IMR-90 (cell line): ENCODE results near the gene ZNF532. TPM values are rescaled to one million over a fixed set of nuclear protein-coding genes. Genes with fewer than 3 reads are reported as not detected.
"Not testable (repeated sequence)": the region's sequence is repeated elsewhere in the genome, so short reads cannot be mapped to it uniquely, and the experiment has no call there.

Experiments used
- ATAC-seq: fragments of 200-7000 bp; cut with Tn5 transposase; 2 replicates; pipeline ENCODE4 v1.9.1; 2020; ENCODE audit warnings: low read depth, mild to moderate bottlenecking, moderate library complexity
- BruUV-seq: library from RNA; stranded (reverse); fragments of 400-500 nt; replicated peaks from 2 replicates; lab custom pipeline; 2021; lab: Mats Ljungman, UMichigan
- CTCF ChIA-PET: fragments of 300-600 bp; formaldehyde crosslinking; extraction: SDS; loops from one replicate; lab custom pipeline; 2021; ENCODE audit warnings: antibody characterized with exemption; lab: Yijun Ruan, JAX
- POLR2A ChIA-PET: fragments of 300-600 bp; sonication (Branson Sonifier 250); formaldehyde crosslinking; loops from one replicate; lab custom pipeline; 2022; ENCODE audit warnings: antibody characterized with exemption; ENCODE audit not compliant: unreplicated experiment; lab: Charles Lee
- DNase-seq: peaks from one replicate; pipeline ENCODE4 v3.0.0; 2013
- H2AFZ ChIP-seq: replicated peaks from 2 replicates; pipeline ENCODE3; 2013; ENCODE audit warnings: low read length, mild to moderate bottlenecking; ENCODE audit not compliant: poor library complexity
- H2AK5ac ChIP-seq: 2 replicates; pipeline ENCODE4 v1.6.1; 2013; ENCODE audit warnings: low read depth, low read length, inconsistent platforms
- H2AK9ac ChIP-seq: replicated peaks from 2 replicates; pipeline ENCODE3; 2013; ENCODE audit warnings: mild to moderate bottlenecking, low read depth, low read length, moderate library complexity; ENCODE audit not compliant: poor library complexity
- H2BK120ac ChIP-seq: 2 replicates; pipeline ENCODE4 v1.6.1; 2013; ENCODE audit warnings: low read depth, low read length, inconsistent platforms
- H2BK15ac ChIP-seq: 3 replicates; pipeline ENCODE4 v1.6.1; 2013; ENCODE audit warnings: low read depth, low read length, inconsistent platforms
- H2BK20ac ChIP-seq: 2 replicates; pipeline ENCODE4 v1.6.1; 2013; ENCODE audit warnings: low read depth, mild to moderate bottlenecking, inconsistent platforms, low read length, moderate library complexity
- H2BK5ac ChIP-seq: 2 replicates; pipeline ENCODE4 v1.6.1; 2013; ENCODE audit warnings: mild to moderate bottlenecking, low read depth, low read length, inconsistent platforms; ENCODE audit not compliant: poor library complexity, severe bottlenecking
- H3K14ac ChIP-seq: replicated peaks from 2 replicates; pipeline ENCODE4 v1.6.1; 2013; ENCODE audit warnings: low read depth, low read length, inconsistent platforms
- H3K18ac ChIP-seq: 2 replicates; pipeline ENCODE4 v1.6.1; 2013; ENCODE audit warnings: low read depth, low read length, control low read depth
- H3K23ac ChIP-seq: 2 replicates; pipeline ENCODE4 v1.6.1; 2013; ENCODE audit warnings: low read depth, low read length, inconsistent platforms
- H3K27ac ChIP-seq: 2 replicates; pipeline ENCODE4 v1.5.1; 2013; ENCODE audit warnings: mild to moderate bottlenecking, control low read depth, low read length; ENCODE audit not compliant: insufficient read depth
- H3K27me3 ChIP-seq: 2 replicates; pipeline ENCODE4 v1.6.1; 2013; ENCODE audit warnings: low read length; ENCODE audit not compliant: control insufficient read depth, insufficient read depth
- H3K36me3 ChIP-seq: 2 replicates; pipeline ENCODE4 v1.6.1; 2013; ENCODE audit warnings: low read length, mixed read lengths; ENCODE audit not compliant: control insufficient read depth, insufficient read depth
- H3K4ac ChIP-seq: 2 replicates; pipeline ENCODE4 v1.6.1; 2013; ENCODE audit warnings: low read depth, low read length, inconsistent platforms
- H3K4me1 ChIP-seq: 2 replicates; pipeline ENCODE4 v1.6.1; 2013; ENCODE audit warnings: low read length, mixed read lengths; ENCODE audit not compliant: control insufficient read depth, insufficient read depth
- H3K4me2 ChIP-seq: 2 replicates; pipeline ENCODE4 v1.6.1; 2013; ENCODE audit warnings: low read depth, mild to moderate bottlenecking, control low read depth, low read length, moderate library complexity
- H3K4me3 ChIP-seq: 2 replicates; pipeline ENCODE4 v1.5.1; 2013; ENCODE audit warnings: low read depth, mild to moderate bottlenecking, control low read depth, low read length, moderate library complexity; ENCODE audit not compliant: insufficient read depth
- H3K56ac ChIP-seq: 2 replicates; pipeline ENCODE4 v1.6.1; 2013; ENCODE audit warnings: low read length, inconsistent platforms; ENCODE audit not compliant: insufficient read depth; ENCODE audit errors: extremely low read depth
- H3K79me1 ChIP-seq, 2 experiments: 2 replicates each; pipeline ENCODE4 v1.6.1; 2013; ENCODE audit warnings: low read length in 2 of 2, inconsistent platforms in 1 of 2, low read depth in 1 of 2
- H3K9ac ChIP-seq: 2 replicates; pipeline ENCODE4 v1.6.1; 2013; ENCODE audit warnings: low read depth, low read length, control low read depth
- H3K9me1 ChIP-seq: 2 replicates; pipeline ENCODE4 v1.6.1; 2013; ENCODE audit warnings: low read length, inconsistent platforms; ENCODE audit not compliant: insufficient read depth
- H3K9me3 ChIP-seq: 2 replicates; pipeline ENCODE4 v1.6.1; 2013; ENCODE audit warnings: low read length; ENCODE audit not compliant: control insufficient read depth, insufficient read depth
- H4K20me1 ChIP-seq: 2 replicates; pipeline ENCODE4 v1.6.1; 2013; ENCODE audit warnings: low read length, inconsistent platforms; ENCODE audit not compliant: insufficient read depth
- H4K5ac ChIP-seq: 2 replicates; pipeline ENCODE4 v1.6.1; 2013; ENCODE audit warnings: mild to moderate bottlenecking, low read depth, low read length, control low read depth
- H4K8ac ChIP-seq, 2 experiments: 2 replicates each; pipeline ENCODE4 v1.6.1; 2013; ENCODE audit warnings: low read depth in 2 of 2, low read length in 2 of 2, control low read depth in 1 of 2, inconsistent platforms in 1 of 2
- H4K91ac ChIP-seq: 2 replicates; pipeline ENCODE4 v1.6.1; 2013; ENCODE audit warnings: low read depth, low read length, inconsistent platforms; ENCODE audit not compliant: insufficient read depth
- MAZ ChIP-seq: IDR thresholded peaks from 2 replicates; pipeline ENCODE4 v1.6.1; 2012; ENCODE audit warnings: low read depth, mild to moderate bottlenecking, low read length, improper control_type of control experiment, moderate library complexity, borderline replicate concordance
- MXI1 ChIP-seq: IDR thresholded peaks from 2 replicates; pipeline ENCODE4 v1.6.1; 2012; ENCODE audit warnings: low read depth, mild to moderate bottlenecking, low read length, moderate library complexity, borderline replicate concordance
- NFE2L2 ChIP-seq: fragments of 150-350 bp; IDR thresholded peaks from 2 replicates; pipeline ENCODE4 v1.6.1; 2016; ENCODE audit warnings: low read depth, mild to moderate bottlenecking, low read length
- RAD21 ChIP-seq: IDR thresholded peaks from 2 replicates; pipeline ENCODE4 v1.6.1; 2012; ENCODE audit warnings: low read length, improper control_type of control experiment
- RFX5 ChIP-seq: IDR thresholded peaks from 2 replicates; pipeline ENCODE4 v1.8.0; 2012; ENCODE audit warnings: low read depth, mild to moderate bottlenecking, low read length, moderate library complexity
- SMC3 ChIP-seq: fragments of 150-350 bp; IDR thresholded peaks from 2 replicates; pipeline ENCODE4 v1.6.1; 2016; ENCODE audit warnings: low read depth, mild to moderate bottlenecking, antibody characterized with exemption, low read length, moderate library complexity
- WGBS, 2 experiments: methylation state at CpG; one replicate each; pipeline versions ENCODE4 v1.1.5 to v1.1.7; 2013; ENCODE audit warnings: missing lambda C conversion rate in 2 of 2; ENCODE audit not compliant: insufficient read length in 1 of 2; ENCODE audit errors: extremely low coverage in 2 of 2; 5-methylcytosine and 5-hydroxymethylcytosine counted together
- dilution Hi-C: fragments of 300-500 bp; cut with HindIII; formaldehyde crosslinking; loops from one replicate; pipeline ENCODE4 v1.14.3; 2018; ENCODE audit warnings: low sequenced_read_pairs; ENCODE audit not compliant: unreplicated experiment
- in situ Hi-C: fragments of 300-500 bp; cut with MboI; formaldehyde crosslinking; loops from 3 replicates; pipeline ENCODE4 v1.14.3; 2019; ENCODE audit warnings: low sequenced_read_pairs, inconsistent platforms, mixed read lengths
- intact Hi-C: fragments of 100-400 bp; cut with micrococcal nuclease; formaldehyde crosslinking; loops from 2 replicates; pipeline ENCODE4 v1.10.0; 2022
- polyA plus RNA-seq, 3 experiments: library from polyadenylated mRNA; depleted of rRNA; stranded (reverse); fragments of >200 nt; gene quantifications; 2 replicates each; pipeline ENCODE4 v1.2.3, GENCODE V29; 2012; ENCODE audit warnings: low replicate concordance in 1 of 3
- total RNA-seq: library from RNA; depleted of rRNA; stranded (reverse); fragments of >200 nt; gene quantifications from 2 replicates; pipeline ENCODE4 v1.2.3, GENCODE V29; 2012

Gene ZNF532
- total and polyA plus RNA-seq, 2 of the 4 experiments (the other 2 are of a cell fraction), result 29.9 to 45.8 TPM

DNA sequence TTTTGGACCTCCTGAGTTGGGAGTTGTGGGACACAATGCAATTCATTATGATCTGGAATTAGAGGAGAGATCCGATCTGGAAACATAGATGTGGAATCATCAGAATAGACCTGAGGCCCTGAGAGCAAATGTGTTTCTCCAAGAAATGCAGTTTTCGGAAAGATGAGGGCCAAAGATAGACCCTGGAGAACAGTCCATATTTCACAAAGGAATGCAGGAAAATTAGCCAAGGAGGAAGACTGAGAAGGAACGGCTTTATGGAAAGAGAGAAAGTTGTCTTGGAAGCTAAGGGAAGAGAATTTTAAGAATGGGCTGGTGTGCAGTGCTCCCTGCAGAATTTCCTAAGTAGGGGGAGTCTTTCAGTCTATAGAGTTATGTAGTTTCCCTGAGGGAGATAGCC lies 11.1 kb upstream of the ZNF532 start:
- Histone ChIP-seq H3K9me3 (0 out of 2 replicates have a peak, but pooled peaks cover 2% of the 10 kb centered on the region), H3K18ac (no peak overlapping the region), H3K36me3 (no peaks in the 10 kb centered on the region), H4K20me1 (no peaks in the 10 kb centered on the region), H2BK5ac (no peak overlapping the region), H3K79me1 (no peaks in the 10 kb centered on the region), H3K27me3 (no peaks in the 10 kb centered on the region), H3K4me2 (no peak overlapping the region), H3K9me1 (0 out of 2 replicates have a peak, but pooled peaks cover under 1% of the 10 kb centered on the region), H3K4ac (no peak overlapping the region), H2BK20ac (no peak overlapping the region), H3K56ac (no peak overlapping the region), H4K5ac (no peak overlapping the region), H2BK15ac (no peak overlapping the region), H3K14ac (no peak overlapping the region), H2AK5ac (no peak overlapping the region), H4K91ac (no peak overlapping the region), H3K4me1 (peaks cover 2% of the 10 kb centered on the region; the same call in 1 of the 2 replicates), H3K23ac (no peak overlapping the region), H3K9ac (no peak overlapping the region), H2AFZ (no peak overlapping the region), H2BK120ac (no peak overlapping the region), H4K8ac (no peak overlapping the region), H2AK9ac (no peak overlapping the region), H3K27ac (no peak overlapping the region), H3K4me3 (no peak overlapping the region)
- dilution Hi-C loops (no loop called here), intact Hi-C loops (no loop called here), in situ Hi-C loops (no loop called here)
- ChIA-PET CTCF (no interaction called here), POLR2A (no interaction called here)
- ATAC-seq (no peak), DNase-seq (no peak)
- TF ChIP-seq RFX5, result no peak
- no peak for TF ChIP-seq RAD21
- no peak for TF ChIP-seq SMC3
- no peak for TF ChIP-seq MXI1
- TF ChIP-seq NFE2L2, result no peak
- no peak for TF ChIP-seq MAZ
- no TSS peak for BruUV-seq
- 94% methylated on average over 2 of the region's 3 CpGs; no CpG with 5 or more reads in 1 of the 2 experiments for WGBS, 2 experiments

- in situ Hi-C loops, ATAC-seq, CTCF ChIA-PET: not testable (repeated sequence)
These were observed 9.2 kb upstream of the ZNF532 start for GRCh38 chr18:58855521-58855920.

More at GRCh38 chr18:58855521-58855920, 9.2 kb upstream of the ZNF532 start:
- H3K9ac ChIP-seq, H2BK20ac ChIP-seq, H4K8ac ChIP-seq, H3K56ac ChIP-seq, H3K4me3 ChIP-seq, H3K79me1 ChIP-seq, H4K91ac ChIP-seq, H3K9me1 ChIP-seq, H3K36me3 ChIP-seq, H3K18ac ChIP-seq, H2BK15ac ChIP-seq, H3K4ac ChIP-seq, dilution Hi-C loops, H3K27ac ChIP-seq, H2BK5ac ChIP-seq, H3K4me2 ChIP-seq, BruUV-seq, DNase-seq, H3K9me3 ChIP-seq, H4K5ac ChIP-seq, H3K14ac ChIP-seq, H2AK9ac ChIP-seq, H3K27me3 ChIP-seq, POLR2A ChIA-PET, intact Hi-C loops, H4K20me1 ChIP-seq, H2AFZ ChIP-seq, H2BK120ac ChIP-seq, H2AK5ac ChIP-seq, H3K23ac ChIP-seq: not testable (repeated sequence)
- H3K4me1 ChIP-seq, result peaks cover 11% of the 10 kb centered on the region
- no CpG with 5 or more reads among the region's 7 CpGs for WGBS, 2 experiments
